IMR-90 (cell line): Measurements from ENCODE around the gene FOXC2. TPM values are rescaled to one million over a fixed set of nuclear protein-coding genes. Genes with fewer than 3 reads are reported as not detected.

Experiments
- ATAC-seq: fragments of 200-7000 bp; cut with Tn5 transposase; 2 replicates; pipeline ENCODE4 v1.9.1; 2020; ENCODE audit warnings: low read depth, mild to moderate bottlenecking, moderate library complexity
- BruUV-seq: library from RNA; stranded (reverse); fragments of 400-500 nt; replicated peaks from 2 replicates; lab custom pipeline; 2021; lab: Mats Ljungman, UMichigan
- CTCF ChIA-PET: fragments of 300-600 bp; formaldehyde crosslinking; extraction: SDS; loops from one replicate; lab custom pipeline; 2021; ENCODE audit warnings: antibody characterized with exemption; lab: Yijun Ruan, JAX
- POLR2A ChIA-PET: fragments of 300-600 bp; sonication (Branson Sonifier 250); formaldehyde crosslinking; loops from one replicate; lab custom pipeline; 2022; ENCODE audit warnings: antibody characterized with exemption; ENCODE audit not compliant: unreplicated experiment; lab: Charles Lee
- DNase-seq: peaks from one replicate; pipeline ENCODE4 v3.0.0; 2013
- H2AFZ ChIP-seq: replicated peaks from 2 replicates; pipeline ENCODE3; 2013; ENCODE audit warnings: low read length, mild to moderate bottlenecking; ENCODE audit not compliant: poor library complexity
- H2AK5ac ChIP-seq: 2 replicates; pipeline ENCODE4 v1.6.1; 2013; ENCODE audit warnings: low read depth, low read length, inconsistent platforms
- H2AK9ac ChIP-seq: replicated peaks from 2 replicates; pipeline ENCODE3; 2013; ENCODE audit warnings: mild to moderate bottlenecking, low read depth, low read length, moderate library complexity; ENCODE audit not compliant: poor library complexity
- H2BK120ac ChIP-seq: 2 replicates; pipeline ENCODE4 v1.6.1; 2013; ENCODE audit warnings: low read depth, low read length, inconsistent platforms
- H2BK15ac ChIP-seq: 3 replicates; pipeline ENCODE4 v1.6.1; 2013; ENCODE audit warnings: low read depth, low read length, inconsistent platforms
- H2BK20ac ChIP-seq: 2 replicates; pipeline ENCODE4 v1.6.1; 2013; ENCODE audit warnings: low read depth, mild to moderate bottlenecking, inconsistent platforms, low read length, moderate library complexity
- H2BK5ac ChIP-seq: 2 replicates; pipeline ENCODE4 v1.6.1; 2013; ENCODE audit warnings: mild to moderate bottlenecking, low read depth, low read length, inconsistent platforms; ENCODE audit not compliant: poor library complexity, severe bottlenecking
- H3K14ac ChIP-seq: replicated peaks from 2 replicates; pipeline ENCODE4 v1.6.1; 2013; ENCODE audit warnings: low read depth, low read length, inconsistent platforms
- H3K18ac ChIP-seq: 2 replicates; pipeline ENCODE4 v1.6.1; 2013; ENCODE audit warnings: low read depth, low read length, control low read depth
- H3K23ac ChIP-seq: 2 replicates; pipeline ENCODE4 v1.6.1; 2013; ENCODE audit warnings: low read depth, low read length, inconsistent platforms
- H3K27ac ChIP-seq: 2 replicates; pipeline ENCODE4 v1.5.1; 2013; ENCODE audit warnings: mild to moderate bottlenecking, control low read depth, low read length; ENCODE audit not compliant: insufficient read depth
- H3K27me3 ChIP-seq: 2 replicates; pipeline ENCODE4 v1.6.1; 2013; ENCODE audit warnings: low read length; ENCODE audit not compliant: control insufficient read depth, insufficient read depth
- H3K36me3 ChIP-seq: 2 replicates; pipeline ENCODE4 v1.6.1; 2013; ENCODE audit warnings: low read length, mixed read lengths; ENCODE audit not compliant: control insufficient read depth, insufficient read depth
- H3K4ac ChIP-seq: 2 replicates; pipeline ENCODE4 v1.6.1; 2013; ENCODE audit warnings: low read depth, low read length, inconsistent platforms
- H3K4me1 ChIP-seq: 2 replicates; pipeline ENCODE4 v1.6.1; 2013; ENCODE audit warnings: low read length, mixed read lengths; ENCODE audit not compliant: control insufficient read depth, insufficient read depth
- H3K4me2 ChIP-seq: 2 replicates; pipeline ENCODE4 v1.6.1; 2013; ENCODE audit warnings: low read depth, mild to moderate bottlenecking, control low read depth, low read length, moderate library complexity
- H3K4me3 ChIP-seq: 2 replicates; pipeline ENCODE4 v1.5.1; 2013; ENCODE audit warnings: low read depth, mild to moderate bottlenecking, control low read depth, low read length, moderate library complexity; ENCODE audit not compliant: insufficient read depth
- H3K56ac ChIP-seq: 2 replicates; pipeline ENCODE4 v1.6.1; 2013; ENCODE audit warnings: low read length, inconsistent platforms; ENCODE audit not compliant: insufficient read depth; ENCODE audit errors: extremely low read depth
- H3K79me1 ChIP-seq, 2 experiments: 2 replicates each; pipeline ENCODE4 v1.6.1; 2013; ENCODE audit warnings: low read length in 2 of 2, inconsistent platforms in 1 of 2, low read depth in 1 of 2
- H3K9ac ChIP-seq: 2 replicates; pipeline ENCODE4 v1.6.1; 2013; ENCODE audit warnings: low read depth, low read length, control low read depth
- H3K9me1 ChIP-seq: 2 replicates; pipeline ENCODE4 v1.6.1; 2013; ENCODE audit warnings: low read length, inconsistent platforms; ENCODE audit not compliant: insufficient read depth
- H3K9me3 ChIP-seq: 2 replicates; pipeline ENCODE4 v1.6.1; 2013; ENCODE audit warnings: low read length; ENCODE audit not compliant: control insufficient read depth, insufficient read depth
- H4K20me1 ChIP-seq: 2 replicates; pipeline ENCODE4 v1.6.1; 2013; ENCODE audit warnings: low read length, inconsistent platforms; ENCODE audit not compliant: insufficient read depth
- H4K5ac ChIP-seq: 2 replicates; pipeline ENCODE4 v1.6.1; 2013; ENCODE audit warnings: mild to moderate bottlenecking, low read depth, low read length, control low read depth
- H4K8ac ChIP-seq, 2 experiments: 2 replicates each; pipeline ENCODE4 v1.6.1; 2013; ENCODE audit warnings: low read depth in 2 of 2, low read length in 2 of 2, control low read depth in 1 of 2, inconsistent platforms in 1 of 2
- H4K91ac ChIP-seq: 2 replicates; pipeline ENCODE4 v1.6.1; 2013; ENCODE audit warnings: low read depth, low read length, inconsistent platforms; ENCODE audit not compliant: insufficient read depth
- BHLHE40 ChIP-seq: fragments of 150-350 bp; IDR thresholded peaks from 2 replicates; pipeline ENCODE4 v1.6.1; 2016; ENCODE audit warnings: mild to moderate bottlenecking, low read depth, low read length
- CEBPB ChIP-seq: IDR thresholded peaks from 2 replicates; pipeline ENCODE4 v1.6.1; 2012; ENCODE audit warnings: low read depth, low read length, improper control_type of control experiment
- CHD1 ChIP-seq: IDR thresholded peaks from 2 replicates; pipeline ENCODE4 v1.6.1; 2012; ENCODE audit warnings: low read depth, low read length, improper control_type of control experiment
- CTCF ChIP-seq: conservative IDR thresholded peaks from 2 replicates; pipeline ENCODE4 v1.5.1; 2012; ENCODE audit warnings: mild to moderate bottlenecking, low read depth, low read length, improper control_type of control experiment
- ELK1 ChIP-seq: fragments of 150-350 bp; IDR thresholded peaks from 2 replicates; pipeline ENCODE4 v1.6.1; 2016; ENCODE audit warnings: low read depth, mild to moderate bottlenecking, low read length, moderate library complexity, borderline replicate concordance
- FOS ChIP-seq: fragments of 150-350 bp; IDR thresholded peaks from 2 replicates; pipeline ENCODE4 v1.6.1; 2016; ENCODE audit warnings: low read depth, low read length
- MAFK ChIP-seq: IDR thresholded peaks from 2 replicates; pipeline ENCODE4 v1.6.1; 2012; ENCODE audit warnings: low read depth, low read length, improper control_type of control experiment
- MXI1 ChIP-seq: IDR thresholded peaks from 2 replicates; pipeline ENCODE4 v1.6.1; 2012; ENCODE audit warnings: low read depth, mild to moderate bottlenecking, low read length, moderate library complexity, borderline replicate concordance
- NFE2L2 ChIP-seq: fragments of 150-350 bp; IDR thresholded peaks from 2 replicates; pipeline ENCODE4 v1.6.1; 2016; ENCODE audit warnings: low read depth, mild to moderate bottlenecking, low read length
- POLR2A ChIP-seq: IDR thresholded peaks from 2 replicates; pipeline ENCODE4 v1.6.1; 2012; ENCODE audit warnings: mild to moderate bottlenecking, low read depth, low read length
- RAD21 ChIP-seq: IDR thresholded peaks from 2 replicates; pipeline ENCODE4 v1.6.1; 2012; ENCODE audit warnings: low read length, improper control_type of control experiment
- SMC3 ChIP-seq: fragments of 150-350 bp; IDR thresholded peaks from 2 replicates; pipeline ENCODE4 v1.6.1; 2016; ENCODE audit warnings: low read depth, mild to moderate bottlenecking, antibody characterized with exemption, low read length, moderate library complexity
- USF2 ChIP-seq: fragments of 150-350 bp; IDR thresholded peaks from 2 replicates; pipeline ENCODE4 v1.6.1; 2017; ENCODE audit warnings: mild to moderate bottlenecking, antibody characterized with exemption, low read length, low read depth
- WGBS, 2 experiments: methylation state at CpG; one replicate each; pipeline versions ENCODE4 v1.1.5 to v1.1.7; 2013; ENCODE audit warnings: missing lambda C conversion rate in 2 of 2; ENCODE audit not compliant: insufficient read length in 1 of 2; ENCODE audit errors: extremely low coverage in 2 of 2; 5-methylcytosine and 5-hydroxymethylcytosine counted together
- dilution Hi-C: fragments of 300-500 bp; cut with HindIII; formaldehyde crosslinking; loops from one replicate; pipeline ENCODE4 v1.14.3; 2018; ENCODE audit warnings: low sequenced_read_pairs; ENCODE audit not compliant: unreplicated experiment
- in situ Hi-C: fragments of 300-500 bp; cut with MboI; formaldehyde crosslinking; loops from 3 replicates; pipeline ENCODE4 v1.14.3; 2019; ENCODE audit warnings: low sequenced_read_pairs, inconsistent platforms, mixed read lengths
- intact Hi-C: fragments of 100-400 bp; cut with micrococcal nuclease; formaldehyde crosslinking; loops from 2 replicates; pipeline ENCODE4 v1.10.0; 2022
- polyA plus RNA-seq, 3 experiments: library from polyadenylated mRNA; depleted of rRNA; stranded (reverse); fragments of >200 nt; gene quantifications; 2 replicates each; pipeline ENCODE4 v1.2.3, GENCODE V29; 2012; ENCODE audit warnings: low replicate concordance in 1 of 3
- total RNA-seq: library from RNA; depleted of rRNA; stranded (reverse); fragments of >200 nt; gene quantifications from 2 replicates; pipeline ENCODE4 v1.2.3, GENCODE V29; 2012

The FOXC2 gene
- total and polyA plus RNA-seq, 2 of the 4 experiments (the other 2 are of a cell fraction), result 0.90 to 6.4 TPM

- H2AFZ ChIP-seq, result no peak overlapping the region
- peaks cover 4% of the 10 kb centered on the region for H3K4me1 ChIP-seq
- no peaks in the 10 kb centered on the region for H3K27me3 ChIP-seq
- ChIA-PET POLR2A (interaction anchor here (0.5 kb wide), 1 partner anchor 139 kb away, joined by 3 read pairs; no protein-coding TSS in a partner anchor), CTCF (interaction anchor here (0.6 kb wide), 1 partner anchor 60 kb away, joined by 3 read pairs; no protein-coding TSS in a partner anchor)
- 0 out of 4 replicates have a peak, but pooled peaks cover 0 to 4% of the 10 kb centered on the region in 2 experiments for H3K79me1 ChIP-seq
- no CpG with 5 or more reads among the region's 4 CpGs for WGBS, 2 experiments
- in situ Hi-C loops, result no loop called here
- no peak overlapping the region for H3K9ac ChIP-seq
- peaks cover 4% of the 10 kb centered on the region for H3K9me1 ChIP-seq
- no peak for ATAC-seq
- H2BK20ac ChIP-seq, result peak overlapping the region; percentile 49; the same call in 1 of the 2 replicates
- TF ChIP-seq MAFK (no peak), MXI1 (no peak), FOS (no peak), NFE2L2 (no peak), BHLHE40 (no peak), ELK1 (no peak), CTCF (no peak), POLR2A (no peak), CHD1 (no peak), RAD21 (no peak), CEBPB (no peak), SMC3 (no peak), USF2 (no peak)
- no peak overlapping the region for H3K18ac ChIP-seq
- no peak overlapping the region for H4K91ac ChIP-seq
- DNase-seq, result no peak
- no peak overlapping the region for H2BK120ac ChIP-seq
- H3K36me3 ChIP-seq, result no peaks in the 10 kb centered on the region
- H4K8ac ChIP-seq, result no peak overlapping the region; a peak in 1 of 4 replicates
- intact Hi-C loops, result no loop called here
- H3K9me3 ChIP-seq, result 0 out of 2 replicates have a peak, but pooled peaks cover 2% of the 10 kb centered on the region
- H3K4ac ChIP-seq, result peak overlapping the region; percentile 54; the same call in 1 of the 2 replicates
- BruUV-seq, result no TSS peak
- H2BK5ac ChIP-seq, result no peak overlapping the region
- H2AK5ac ChIP-seq, result peak overlapping the region; percentile 51; the same call in 1 of the 2 replicates
- no peak overlapping the region for H3K56ac ChIP-seq
- H4K20me1 ChIP-seq, result no peaks in the 10 kb centered on the region
- dilution Hi-C loops, result no loop called here
- H3K4me3 ChIP-seq, result no peak overlapping the region
- H3K14ac ChIP-seq, result no peak overlapping the region; the same call in 1 of the 2 replicates
- H2BK15ac ChIP-seq, result peak overlapping the region; percentile 36; the same call in 1 of the 3 replicates
- no peak overlapping the region for H3K4me2 ChIP-seq
- no peak overlapping the region for H2AK9ac ChIP-seq
- no peak overlapping the region for H3K27ac ChIP-seq
- no peak overlapping the region for H3K23ac ChIP-seq
- H4K5ac ChIP-seq, result no peak overlapping the region
Observed at GRCh38 chr16:86602521-86602920, 35.9 kb downstream of the FOXC2 start.
